ENCODE data around the gene SEC16A.

The SEC16A gene

GRCh38 chr9:136496801-136497620 lies 14.2 kb upstream of the SEC16A start:
- H3K27ac ChIP-seq (replicated peaks): no peak overlapping the region
- DNase-seq (ENCODE audit: low read depth in 1 of 2, low spot score in 1 of 2): no peak
- H3K27me3 ChIP-seq (ENCODE audit: insufficient read depth, poor library complexity, severe bottlenecking): no peaks in the 10 kb centered on the region
- no peak overlapping the region for H3K4me3 ChIP-seq (replicated peaks; ENCODE audit: insufficient read depth, low read length)
- no peak for TF ChIP-seq SPI1 (IDR thresholded peaks at IDR 0.05; ENCODE audit: borderline replicate concordance, low read depth)
- TF ChIP-seq POLR2AphosphoS5 (IDR thresholded peaks at IDR 0.05; ENCODE audit: low read depth): no peak
- peak; percentile 37 for TF ChIP-seq REST (IDR thresholded peaks at IDR 0.05; ENCODE audit: insufficient replicate concordance, low read depth)
- TF ChIP-seq GABPA (IDR thresholded peaks at IDR 0.05; ENCODE audit: low read depth): no peak

GRCh38 chr9:136496181-136496580 lies 13.3 kb upstream of the SEC16A start:
- TF ChIP-seq REST (IDR thresholded peaks at IDR 0.05; ENCODE audit: insufficient replicate concordance, low read depth) (no peak), SPI1 (IDR thresholded peaks at IDR 0.05; ENCODE audit: borderline replicate concordance, low read depth) (no peak), GABPA (IDR thresholded peaks at IDR 0.05; ENCODE audit: low read depth) (no peak), POLR2AphosphoS5 (IDR thresholded peaks at IDR 0.05; ENCODE audit: low read depth) (no peak)
- H3K4me3 ChIP-seq (replicated peaks; ENCODE audit: insufficient read depth, low read length): no peak overlapping the region
- H3K27me3 ChIP-seq (ENCODE audit: insufficient read depth, poor library complexity, severe bottlenecking): no peaks in the 10 kb centered on the region
- no peak overlapping the region for H3K27ac ChIP-seq (replicated peaks)
- DNase-seq (ENCODE audit: low read depth in 1 of 2, low spot score in 1 of 2): no peak

- Histone ChIP-seq H3K27ac (replicated peaks) (no peak overlapping the region), H3K4me3 (replicated peaks; ENCODE audit: insufficient read depth, low read length) (no peak overlapping the region), H3K27me3 (ENCODE audit: insufficient read depth, poor library complexity, severe bottlenecking) (no peaks in the 10 kb centered on the region)
- DNase-seq (ENCODE audit: low read depth in 1 of 2, low spot score in 1 of 2): no peak
- TF ChIP-seq POLR2AphosphoS5 (IDR thresholded peaks at IDR 0.05; ENCODE audit: low read depth) (no peak), SPI1 (IDR thresholded peaks at IDR 0.05; ENCODE audit: borderline replicate concordance, low read depth) (no peak), GABPA (IDR thresholded peaks at IDR 0.05; ENCODE audit: low read depth) (no peak), REST (IDR thresholded peaks at IDR 0.05; ENCODE audit: insufficient replicate concordance, low read depth) (no peak), CTCF (IDR thresholded peaks at IDR 0.05; ENCODE audit: insufficient read depth, low read length) (no peak)
These were observed 12.5 kb upstream of the SEC16A start for GRCh38 chr9:136495238-136495800.
